Testis (tissue), 2 donors: ENCODE results near the gene CBFA2T3.

Source experiments
- POLR2A ChIP-seq: fragments of 450-650 bp; IDR thresholded peaks from one replicate; pipeline ENCODE4 v1.6.1; 2017; ENCODE audit warnings: antibody characterized with exemption, mild to moderate bottlenecking, moderate library complexity
- TF ChIP-seq, protein P1 (sequence below), 3 experiments: fragments of 450-650 bp in 2 of 3; fragments of 200-600 bp in 1 of 3; sonication (generic) in 1 of 3; IDR thresholded peaks; one replicate each; pipeline ENCODE4 v1.5.1; 2016 to 2019; ENCODE audit warnings: antibody characterized with exemption in 3 of 3, mild to moderate bottlenecking in 2 of 3, moderate library complexity in 1 of 3

DNA sequence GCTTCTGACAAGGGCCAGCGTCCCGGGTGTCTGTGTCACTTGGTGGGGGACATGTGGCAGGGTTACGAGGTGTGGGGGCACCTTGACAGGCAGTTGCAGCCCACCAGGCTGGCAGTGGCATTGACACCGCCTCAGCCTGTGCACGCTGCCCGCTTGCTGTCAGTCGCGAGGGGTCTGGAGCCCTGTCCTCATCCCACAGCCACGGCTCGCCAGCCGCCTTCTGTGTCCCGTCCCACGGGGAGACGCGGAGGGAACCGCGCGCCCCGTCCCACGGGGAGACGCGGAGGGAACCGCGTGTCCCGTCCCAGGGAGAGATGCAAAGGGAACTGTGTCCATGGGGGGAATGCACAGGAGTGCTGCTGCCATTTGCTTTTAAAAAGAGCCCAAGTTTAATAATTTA is 114.0 kb downstream of the CBFA2T3 start:
- TF ChIP-seq, protein P1, sequence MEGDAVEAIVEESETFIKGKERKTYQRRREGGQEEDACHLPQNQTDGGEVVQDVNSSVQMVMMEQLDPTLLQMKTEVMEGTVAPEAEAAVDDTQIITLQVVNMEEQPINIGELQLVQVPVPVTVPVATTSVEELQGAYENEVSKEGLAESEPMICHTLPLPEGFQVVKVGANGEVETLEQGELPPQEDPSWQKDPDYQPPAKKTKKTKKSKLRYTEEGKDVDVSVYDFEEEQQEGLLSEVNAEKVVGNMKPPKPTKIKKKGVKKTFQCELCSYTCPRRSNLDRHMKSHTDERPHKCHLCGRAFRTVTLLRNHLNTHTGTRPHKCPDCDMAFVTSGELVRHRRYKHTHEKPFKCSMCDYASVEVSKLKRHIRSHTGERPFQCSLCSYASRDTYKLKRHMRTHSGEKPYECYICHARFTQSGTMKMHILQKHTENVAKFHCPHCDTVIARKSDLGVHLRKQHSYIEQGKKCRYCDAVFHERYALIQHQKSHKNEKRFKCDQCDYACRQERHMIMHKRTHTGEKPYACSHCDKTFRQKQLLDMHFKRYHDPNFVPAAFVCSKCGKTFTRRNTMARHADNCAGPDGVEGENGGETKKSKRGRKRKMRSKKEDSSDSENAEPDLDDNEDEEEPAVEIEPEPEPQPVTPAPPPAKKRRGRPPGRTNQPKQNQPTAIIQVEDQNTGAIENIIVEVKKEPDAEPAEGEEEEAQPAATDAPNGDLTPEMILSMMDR (IDR thresholded peaks at IDR 0.05), result no peak
- no peak for TF ChIP-seq POLR2A
